Stimulated activated CD4-positive, alpha-beta T cell treated with anti-CD3 and anti-CD28 coated beads, Interleukin-1b, Interleukin-23, amount 100 ng/mL, for 4 hours (primary cell): ENCODE results near the gene TMEM182.

Experiments used
- DNase-seq, 2 donors: peaks; one replicate each; pipeline ENCODE4 v3.0.0-alpha.2; 2020; ENCODE audit warnings: low read depth in 2 of 2

TMEM182 gene

GRCh38 chr2:102801858-102802699 lies 40.2 kb downstream of the TMEM182 start:
- no peak for DNase-seq

GRCh38 chr2:102803041-102803896 lies 41.4 kb downstream of the TMEM182 start:
- no peak for DNase-seq

- no peak for DNase-seq
Observed at GRCh38 chr2:102803897-102804217, 42.0 kb downstream of the TMEM182 start.

GRCh38 chr2:102806250-102806837 lies 44.5 kb downstream of the TMEM182 start:
- peak in 1 of 2 donors; percentile 26 for DNase-seq

GRCh38 chr2:102809291-102810189 lies 47.7 kb downstream of the TMEM182 start:
- no peak for DNase-seq

- no peak for DNase-seq
Observed at GRCh38 chr2:102815285-102815684, 53.5 kb downstream of the TMEM182 start.

DNA sequence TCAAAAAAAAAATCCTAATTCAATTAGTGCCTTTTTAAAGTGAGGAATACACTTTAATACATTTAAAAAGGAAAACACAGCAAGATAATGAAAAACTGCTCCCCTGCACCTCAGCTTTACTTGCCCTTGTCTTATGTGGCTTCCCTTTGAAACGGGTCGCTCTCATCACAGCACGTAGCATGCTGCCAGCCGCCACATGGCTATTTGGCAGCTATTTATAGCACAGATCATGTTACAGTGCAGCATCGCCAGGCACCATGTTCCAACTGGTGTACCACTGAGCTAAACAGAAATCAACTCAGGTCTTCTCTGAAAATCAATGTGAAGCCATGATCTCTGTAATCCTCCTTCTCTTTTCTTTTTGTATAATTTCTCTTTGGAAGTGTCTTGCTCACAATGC lies 65.1 kb downstream of the TMEM182 start:
- DNase-seq = no peak

GRCh38 chr2:102832789-102833188 lies 71.0 kb downstream of the TMEM182 start:
- DNase-seq = no peak

DNA sequence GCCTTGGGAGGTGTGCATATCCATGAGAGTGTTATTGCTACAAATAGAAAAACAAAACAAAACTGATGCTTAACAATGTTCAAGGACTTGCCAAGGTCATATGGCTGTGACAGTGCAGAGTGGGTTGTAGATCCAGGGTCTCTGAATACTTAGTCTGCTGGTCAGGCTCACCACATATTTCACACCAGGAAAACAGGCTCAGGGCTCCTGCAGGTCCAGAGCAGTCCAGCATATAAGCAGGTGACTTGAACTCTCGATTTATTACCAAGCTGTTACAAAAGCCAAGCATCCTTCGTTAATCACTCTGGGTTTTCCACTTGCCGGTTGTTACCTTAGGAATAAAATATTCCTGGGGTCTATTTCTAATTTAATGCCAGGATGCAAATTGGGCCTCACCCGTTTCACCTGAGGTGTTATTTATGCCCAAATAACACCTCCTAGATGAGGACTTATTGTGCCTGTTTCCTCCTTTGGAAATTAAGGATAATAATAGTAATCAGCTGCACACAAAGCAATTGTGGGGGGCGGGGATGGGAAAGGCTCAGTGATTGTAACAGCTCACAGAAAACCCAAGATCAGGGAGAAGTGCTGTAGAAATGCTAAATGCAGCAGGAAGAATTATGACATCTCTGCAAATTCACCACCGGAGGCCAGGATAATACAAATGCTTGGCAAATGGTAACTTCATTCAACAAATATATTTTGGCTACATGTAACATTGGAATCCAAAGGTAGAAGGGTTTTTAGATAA lies 72.9 kb downstream of the TMEM182 start:
- DNase-seq = no peak

GRCh38 chr2:102837626-102838198 lies 75.9 kb downstream of the TMEM182 start:
- DNase-seq = no peak

GRCh38 chr2:102839668-102840388 lies 78.0 kb downstream of the TMEM182 start:
- DNase-seq = peak in 1 of 2 donors; percentile 10

GRCh38 chr2:102841107-102841840 lies 79.4 kb downstream of the TMEM182 start:
- peak in 1 of 2 donors; percentile 1 for DNase-seq

GRCh38 chr2:102843764-102844443 lies 82.1 kb downstream of the TMEM182 start:
- DNase-seq = no peak

DNA sequence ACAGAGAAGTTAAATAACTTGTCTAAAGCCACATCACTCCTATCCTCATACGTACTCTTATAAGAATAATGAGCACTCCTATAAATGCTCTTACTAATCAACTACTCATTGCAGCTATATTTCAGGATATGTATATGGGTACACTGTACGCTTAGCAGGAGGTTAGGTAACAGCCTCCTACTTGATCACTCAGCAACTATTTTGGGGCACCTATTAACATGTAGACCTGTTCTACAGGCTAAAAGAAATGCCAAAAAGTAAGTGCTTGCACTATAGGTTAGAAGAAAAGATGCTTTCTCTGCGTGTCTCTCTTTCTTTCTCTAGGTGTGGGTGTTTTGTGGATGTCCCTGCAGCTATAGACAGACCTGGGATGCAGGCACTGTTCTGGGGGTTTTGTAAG lies 83.1 kb downstream of the TMEM182 start:
- DNase-seq = no peak

GRCh38 chr2:102848366-102848839 lies 86.6 kb downstream of the TMEM182 start:
- peak in 1 of 2 donors; percentile 8 for DNase-seq

- no peak for DNase-seq
Observed at GRCh38 chr2:102850888-102851287, 89.1 kb downstream of the TMEM182 start.

GRCh38 chr2:102852867-102853266 lies 91.0 kb downstream of the TMEM182 start:
- no peak for DNase-seq
